ENCODE results near the gene AP3M1.

DNA sequence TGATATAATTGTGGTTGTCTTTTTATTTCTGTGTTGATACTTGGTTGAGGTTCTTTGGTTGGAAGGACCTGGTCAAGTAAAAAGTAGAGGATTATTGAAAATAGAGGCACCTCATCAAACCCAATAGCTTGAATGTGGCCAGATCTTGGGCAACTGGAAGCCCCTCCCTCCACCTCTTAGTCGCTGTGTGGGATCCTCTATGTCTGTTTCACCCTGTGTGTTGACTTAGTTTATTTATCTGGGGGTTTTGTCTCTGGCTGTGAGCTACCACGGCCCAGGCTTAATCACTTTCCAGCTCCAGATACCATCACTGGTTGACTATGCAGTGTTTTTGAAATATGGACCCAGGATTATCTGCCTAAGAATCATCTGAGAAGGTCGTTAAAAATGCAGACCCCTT is 58.3 kb downstream of the AP3M1 start:
- TF ChIP-seq, protein P1, sequence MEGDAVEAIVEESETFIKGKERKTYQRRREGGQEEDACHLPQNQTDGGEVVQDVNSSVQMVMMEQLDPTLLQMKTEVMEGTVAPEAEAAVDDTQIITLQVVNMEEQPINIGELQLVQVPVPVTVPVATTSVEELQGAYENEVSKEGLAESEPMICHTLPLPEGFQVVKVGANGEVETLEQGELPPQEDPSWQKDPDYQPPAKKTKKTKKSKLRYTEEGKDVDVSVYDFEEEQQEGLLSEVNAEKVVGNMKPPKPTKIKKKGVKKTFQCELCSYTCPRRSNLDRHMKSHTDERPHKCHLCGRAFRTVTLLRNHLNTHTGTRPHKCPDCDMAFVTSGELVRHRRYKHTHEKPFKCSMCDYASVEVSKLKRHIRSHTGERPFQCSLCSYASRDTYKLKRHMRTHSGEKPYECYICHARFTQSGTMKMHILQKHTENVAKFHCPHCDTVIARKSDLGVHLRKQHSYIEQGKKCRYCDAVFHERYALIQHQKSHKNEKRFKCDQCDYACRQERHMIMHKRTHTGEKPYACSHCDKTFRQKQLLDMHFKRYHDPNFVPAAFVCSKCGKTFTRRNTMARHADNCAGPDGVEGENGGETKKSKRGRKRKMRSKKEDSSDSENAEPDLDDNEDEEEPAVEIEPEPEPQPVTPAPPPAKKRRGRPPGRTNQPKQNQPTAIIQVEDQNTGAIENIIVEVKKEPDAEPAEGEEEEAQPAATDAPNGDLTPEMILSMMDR (IDR thresholded peaks at IDR 0.05): no peak
- no peak for TF ChIP-seq POLR2A (IDR thresholded peaks at IDR 0.05)

Data from esophagus squamous epithelium (tissue), 4 donors.